ENCODE data around the gene CMAS. TPM values are rescaled to one million over a fixed set of nuclear protein-coding genes. Genes with fewer than 3 reads are reported as not detected.

CMAS gene
- total and polyA plus RNA-seq, 2 of the 8 experiments (the other 6 are each of a cell fraction or from before 2014, with no cell fraction given) = 13.2 to 59.8 TPM

GRCh38 chr12:22002430-22002829 lies 43.6 kb upstream of the CMAS start:
- no peak overlapping the region for H2BK15ac ChIP-seq (ENCODE audit: low read length)
- H3K14ac ChIP-seq (ENCODE audit: insufficient read length) = no peak overlapping the region
- no peaks in the 10 kb centered on the region for H3K36me3 ChIP-seq (ENCODE audit: control insufficient read depth in 2 of 4, insufficient read depth in 4 of 4, low read length in 3 of 4)
- no peak overlapping the region for H4K5ac ChIP-seq (ENCODE audit: insufficient read length, low read depth, low read length)
- no peaks in the 10 kb centered on the region for H3K27me3 ChIP-seq (replicated peaks in 1 of 4; ENCODE audit: control insufficient read depth in 3 of 4, extremely low read depth in 1 of 4, insufficient read depth in 3 of 4, low read length in 3 of 4)
- no peak overlapping the region for H2BK20ac ChIP-seq (ENCODE audit: low read length)
- no peak overlapping the region for H2BK12ac ChIP-seq (ENCODE audit: low read depth, low read length)
- no peaks in the 10 kb centered on the region for H3K79me1 ChIP-seq (ENCODE audit: low read depth, low read length)
- H4K20me1 ChIP-seq (replicated peaks in 1 of 2; ENCODE audit: control insufficient read depth in 1 of 2, insufficient read depth in 2 of 2, low read length in 2 of 2) = no peaks in the 10 kb centered on the region
- no peaks in the 10 kb centered on the region for H3K4me1 ChIP-seq (replicated peaks in 1 of 4; ENCODE audit: control insufficient read depth in 3 of 4, insufficient read depth in 4 of 4, low read length in 3 of 4)
- DNase-seq (ENCODE audit: low read depth in 1 of 2, low spot score in 2 of 2) = no peak
- H3K23me2 ChIP-seq (ENCODE audit: low read depth, low read length) = no peaks in the 10 kb centered on the region
- H3K23ac ChIP-seq (ENCODE audit: insufficient read length) = no peak overlapping the region
- H3K79me2 ChIP-seq (ENCODE audit: control insufficient read depth in 1 of 2, insufficient read depth in 2 of 2, low read length in 2 of 2) = no peaks in the 10 kb centered on the region
- H2BK5ac ChIP-seq (ENCODE audit: low read depth, low read length) = no peak overlapping the region
- no peak overlapping the region for H3K4ac ChIP-seq (replicated peaks; ENCODE audit: insufficient read length, low read depth, low read length)
- H3K9me3 ChIP-seq (ENCODE audit: insufficient read depth in 2 of 2, low read depth in 1 of 2, low read length in 1 of 2) = no peaks in the 10 kb centered on the region
- no peak overlapping the region for H3K4me2 ChIP-seq (ENCODE audit: insufficient read depth in 1 of 2, low read depth in 2 of 2, low read length in 2 of 2)
- CTCF ChIA-PET (ENCODE audit: partially characterized antibody) = interaction anchor here (0.6 to 1.0 kb wide), 2 partner anchors 236 to 294 kb away, joined by 3 read pairs; no protein-coding TSS in a partner anchor
- no peak overlapping the region for H4K8ac ChIP-seq (ENCODE audit: extremely low read depth, insufficient read depth, low read length)
- H2AFZ ChIP-seq (ENCODE audit: low read length) = no peak overlapping the region
- POLR2A ChIA-PET (ENCODE audit: partially characterized antibody) = interaction anchor here (0.8 kb wide), 1 partner anchor 44 kb away, joined by 3 read pairs; no protein-coding TSS in a partner anchor
- H3K18ac ChIP-seq (ENCODE audit: extremely low read depth, low read length) = no peak overlapping the region
- H2BK120ac ChIP-seq (replicated peaks; ENCODE audit: low read depth, low read length) = no peak overlapping the region
- H3K4me3 ChIP-seq (ENCODE audit: extremely low read depth in 1 of 4, insufficient read depth in 2 of 4, low read depth in 3 of 4, low read length in 4 of 4) = no peak overlapping the region
- H3K9ac ChIP-seq (replicated peaks in 1 of 4; ENCODE audit: extremely low read depth in 1 of 4, low read depth in 3 of 4, low read length in 3 of 4) = no peak overlapping the region
- no peak overlapping the region for H3K27ac ChIP-seq (ENCODE audit: low read depth, low read length)
- no peak overlapping the region for H3K56ac ChIP-seq (replicated peaks; ENCODE audit: insufficient read length, low read depth, low read length)
- H4K91ac ChIP-seq (replicated peaks; ENCODE audit: insufficient read length, low read length) = no peak overlapping the region
- 93% methylated on average over 3 of the region's 3 CpGs; no CpG with 5 or more reads in 1 of the 2 experiments for WGBS, 2 experiments (ENCODE audit: extremely low coverage in 1 of 2, insufficient coverage in 1 of 2, insufficient read length in 1 of 2, insufficient replicate concordance in 2 of 2, low coverage in 1 of 2, low lambda C conversion rate in 2 of 2, missing lambda C conversion rate in 1 of 2)
- no peak for FAIRE-seq
- H2AK5ac ChIP-seq (ENCODE audit: low read depth, low read length) = no peak overlapping the region
- TF ChIP-seq YY1 (IDR thresholded peaks at IDR 0.05; ENCODE audit: low read depth, low read length) (no peak), MAFK (IDR thresholded peaks at IDR 0.05; ENCODE audit: low read depth, low read length) (no peak), PHF8 (conservative IDR thresholded peaks at IDR 0.05; ENCODE audit: low read depth, low read length) (no peak), ATF2 (IDR thresholded peaks at IDR 0.05; ENCODE audit: low read length) (no peak)
